HEK293T (cell line): ENCODE measurements around the gene MYCBP2.

Experiments
- CTCF ChIA-PET: fragments of 350-600 bp; formaldehyde crosslinking; extraction: SDS; loops from one replicate; lab custom pipeline; 2021; ENCODE audit warnings: antibody characterized with exemption, inconsistent platforms; lab: Yijun Ruan, JAX
- POLR2A ChIA-PET: fragments of 350-600 bp; formaldehyde crosslinking; extraction: SDS; loops from one replicate; lab custom pipeline; 2020; ENCODE audit warnings: antibody characterized with exemption, inconsistent platforms; lab: Yijun Ruan, JAX
- DNase-seq: peaks from one replicate; pipeline ENCODE4 v3.0.0; 2012; ENCODE audit warnings: mixed read lengths; ENCODE audit errors: extremely low spot score
- ARNT ChIP-seq: fragments of 450-650 bp; IDR thresholded peaks from 2 replicates; pipeline ENCODE4 v1.6.1; 2017; ENCODE audit warnings: mild to moderate bottlenecking
- BHLHE40 ChIP-seq: fragments of 450-650 bp; IDR thresholded peaks from 2 replicates; pipeline ENCODE4 v1.6.1; 2016; ENCODE audit warnings: mild to moderate bottlenecking, moderate library complexity, borderline replicate concordance
- CTBP1 ChIP-seq: fragments of 450-650 bp; IDR thresholded peaks from 2 replicates; pipeline ENCODE4 v1.6.1; 2016; ENCODE audit warnings: borderline replicate concordance
- ELF4 ChIP-seq: fragments of 450-650 bp; IDR thresholded peaks from 2 replicates; pipeline ENCODE4 v1.6.1; 2017; ENCODE audit warnings: antibody characterized with exemption
- FOXA1 ChIP-seq: fragments of 450-650 bp; IDR thresholded peaks from 2 replicates; pipeline ENCODE4 v1.6.1; 2016; ENCODE audit warnings: mild to moderate bottlenecking
- FOXK2 ChIP-seq: fragments of 450-650 bp; IDR thresholded peaks from 2 replicates; pipeline ENCODE4 v1.6.1; 2016; ENCODE audit warnings: mild to moderate bottlenecking
- FOXM1 ChIP-seq: fragments of 450-650 bp; IDR thresholded peaks from 2 replicates; pipeline ENCODE4 v1.6.1; 2017; ENCODE audit warnings: mild to moderate bottlenecking, borderline replicate concordance
- HDGF ChIP-seq: fragments of 450-650 bp; IDR thresholded peaks from 2 replicates; pipeline ENCODE4 v1.6.1; 2017; ENCODE audit warnings: antibody characterized with exemption, borderline replicate concordance
- L3MBTL2 ChIP-seq: fragments of 450-650 bp; conservative IDR thresholded peaks from 2 replicates; pipeline ENCODE4 v1.6.1; 2016; ENCODE audit warnings: mild to moderate bottlenecking
- LEF1 ChIP-seq: fragments of 450-650 bp; IDR thresholded peaks from 2 replicates; pipeline ENCODE4 v1.6.1; 2017; ENCODE audit warnings: mild to moderate bottlenecking, borderline replicate concordance
- NFRKB ChIP-seq: fragments of 450-650 bp; IDR thresholded peaks from 2 replicates; pipeline ENCODE4 v1.6.1; 2016; ENCODE audit warnings: mild to moderate bottlenecking, moderate library complexity
- SP1 ChIP-seq: fragments of 450-650 bp; IDR thresholded peaks from 2 replicates; pipeline ENCODE4 v1.6.1; 2017
- SUZ12 ChIP-seq: fragments of 450-650 bp; IDR thresholded peaks from 2 replicates; pipeline ENCODE4 v1.6.1; 2016; ENCODE audit warnings: mild to moderate bottlenecking
- TARDBP ChIP-seq: fragments of 450-650 bp; IDR thresholded peaks from 2 replicates; pipeline ENCODE4 v1.6.1; 2016
- ZNF384 ChIP-seq: fragments of 450-650 bp; IDR thresholded peaks from 2 replicates; pipeline ENCODE4 v1.6.1; 2016
- TF ChIP-seq, protein P1 (sequence below): fragments of 450-650 bp; IDR thresholded peaks from 2 replicates; pipeline ENCODE4 v1.6.1; 2016

Gene MYCBP2

DNA sequence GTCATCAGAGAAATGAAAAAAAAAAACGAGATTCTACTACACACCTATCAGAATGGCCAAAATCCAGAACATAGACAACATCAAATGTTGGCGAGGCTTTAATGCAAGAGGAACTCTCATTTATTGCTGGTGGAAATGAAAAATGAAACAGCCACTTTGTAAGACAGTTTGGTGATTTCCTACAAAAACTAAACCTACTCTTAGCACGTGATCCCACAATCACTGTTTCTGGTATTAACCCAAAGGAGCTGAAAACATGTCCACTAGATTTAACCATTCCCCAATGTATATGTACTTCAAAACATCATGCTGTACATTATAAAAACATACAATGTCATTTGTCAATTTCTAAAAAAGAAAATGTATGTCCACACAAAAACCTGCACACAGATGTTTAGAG, 13.0 kb downstream of the MYCBP2 start:
- ChIA-PET POLR2A (interaction anchor here (1.0 to 1.8 kb wide), 2 partner anchors 12 to 15 kb away, joined by 3 to 5 read pairs; no protein-coding TSS in a partner anchor), CTCF (interaction anchor here (0.5 to 0.6 kb wide), 3 partner anchors 22 to 165 kb away, joined by 4 to 12 read pairs (median 8); no protein-coding TSS in a partner anchor)
- no peak for TF ChIP-seq ARNT
- TF ChIP-seq ELF4 = no peak
- no peak for TF ChIP-seq HDGF
- no peak for TF ChIP-seq TARDBP
- TF ChIP-seq SP1 = no peak
- TF ChIP-seq, protein P1, sequence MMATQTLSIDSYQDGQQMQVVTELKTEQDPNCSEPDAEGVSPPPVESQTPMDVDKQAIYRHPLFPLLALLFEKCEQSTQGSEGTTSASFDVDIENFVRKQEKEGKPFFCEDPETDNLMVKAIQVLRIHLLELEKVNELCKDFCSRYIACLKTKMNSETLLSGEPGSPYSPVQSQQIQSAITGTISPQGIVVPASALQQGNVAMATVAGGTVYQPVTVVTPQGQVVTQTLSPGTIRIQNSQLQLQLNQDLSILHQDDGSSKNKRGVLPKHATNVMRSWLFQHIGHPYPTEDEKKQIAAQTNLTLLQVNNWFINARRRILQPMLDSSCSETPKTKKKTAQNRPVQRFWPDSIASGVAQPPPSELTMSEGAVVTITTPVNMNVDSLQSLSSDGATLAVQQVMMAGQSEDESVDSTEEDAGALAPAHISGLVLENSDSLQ = no peak
- no peak for TF ChIP-seq CTBP1
- no peak for TF ChIP-seq L3MBTL2
- no peak for TF ChIP-seq LEF1
- TF ChIP-seq SUZ12 = no peak
- TF ChIP-seq FOXK2 = no peak
- no peak for TF ChIP-seq FOXA1
- no peak for TF ChIP-seq BHLHE40
- no peak for DNase-seq

DNA sequence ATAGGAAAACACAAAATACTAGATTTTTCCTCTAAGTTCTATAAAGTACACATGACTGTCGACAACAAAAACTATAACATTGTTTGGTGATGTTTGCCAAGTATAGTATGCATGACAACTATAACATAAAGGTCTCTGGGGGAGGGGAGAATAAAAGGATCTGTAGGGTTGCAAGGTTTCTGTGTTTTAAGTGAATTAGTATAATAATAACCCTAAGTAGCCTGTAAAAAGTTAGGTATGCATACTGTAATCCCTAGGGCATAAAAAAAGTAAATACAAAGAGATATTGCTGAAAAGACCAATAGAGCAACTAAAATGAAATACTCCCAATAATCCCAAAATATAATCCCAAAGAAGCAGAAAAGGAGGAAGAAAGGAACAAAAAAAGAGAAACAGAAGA, 14.6 kb downstream of the MYCBP2 start:
- no peak for DNase-seq
- ChIA-PET CTCF (no interaction called here), POLR2A (no interaction called here)
- no peak for TF ChIP-seq SUZ12
- TF ChIP-seq FOXK2 = no peak
- TF ChIP-seq, protein P1 = no peak
- TF ChIP-seq ARNT = no peak
- no peak for TF ChIP-seq NFRKB
- TF ChIP-seq HDGF = no peak
- TF ChIP-seq ZNF384 = no peak; the same call in 1 of the 2 replicates

DNA sequence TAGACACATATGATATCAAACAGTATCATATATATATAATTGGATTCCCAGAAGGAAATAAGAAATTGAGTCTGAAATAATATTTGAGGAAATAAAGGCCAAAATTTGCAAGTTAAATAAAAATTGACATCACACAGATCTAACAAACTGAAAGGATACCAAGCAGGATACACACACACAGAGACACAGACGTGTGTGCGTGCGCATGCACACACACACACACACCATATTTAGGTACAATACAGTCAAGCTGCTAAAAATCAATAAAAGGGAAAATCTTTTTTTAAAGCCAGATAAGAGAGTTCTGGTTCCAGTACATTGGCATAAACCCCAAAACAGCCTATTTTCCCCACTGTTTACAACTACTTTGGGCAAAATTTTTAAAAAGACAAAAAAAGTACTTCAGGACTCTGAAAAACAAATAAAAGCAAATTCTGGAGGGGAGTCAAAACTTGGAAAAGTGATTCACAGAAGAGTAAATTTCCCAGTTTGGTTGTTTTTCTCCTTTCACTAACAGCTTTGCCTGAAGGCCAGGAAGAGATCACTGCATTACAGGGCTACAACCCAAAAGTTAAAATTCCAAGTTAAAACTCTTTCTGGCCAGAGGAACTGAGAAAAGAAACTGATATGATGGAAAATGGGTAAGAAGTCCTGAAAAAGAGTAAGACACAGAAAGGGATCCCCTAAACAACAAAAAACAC, 16.2 kb downstream of the MYCBP2 start:
- no peak for DNase-seq
- ChIA-PET CTCF (no interaction called here), POLR2A (interaction anchor here (1.5 kb wide), 1 partner anchor 16 kb away, joined by 5 read pairs; the partner anchor contains the start of gene MYCBP2)
- TF ChIP-seq TARDBP (no peak), FOXK2 (no peak), BHLHE40 (no peak), SP1 (no peak), FOXM1 (no peak), ELF4 (no peak), L3MBTL2 (no peak), HDGF (no peak)

DNA sequence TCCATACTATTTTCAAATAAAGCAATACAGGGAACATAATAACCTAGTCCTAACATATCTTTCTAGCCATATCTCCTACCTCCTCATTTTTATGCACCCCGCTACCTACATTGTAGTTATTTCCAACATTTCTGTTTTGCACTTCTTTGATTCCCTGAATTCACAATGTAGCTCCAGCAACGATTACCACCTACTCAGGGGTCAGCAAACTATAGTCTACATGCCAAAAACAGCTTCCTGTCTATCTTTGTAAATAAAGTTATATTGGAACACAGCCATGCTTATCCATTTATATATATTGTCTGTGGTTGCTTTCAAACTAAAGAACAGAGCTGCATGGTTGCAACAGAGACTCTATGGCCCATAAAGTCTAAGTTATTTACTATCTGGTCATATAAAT, 16.7 kb downstream of the MYCBP2 start:
- no peak for TF ChIP-seq BHLHE40
- CTCF ChIA-PET = no interaction called here
- no peak for DNase-seq
- POLR2A ChIA-PET = interaction anchor here (1.5 kb wide), 1 partner anchor 17 kb away, joined by 5 read pairs; the partner anchor contains the start of gene MYCBP2

- TF ChIP-seq ZNF384 = no peak
- no peak for TF ChIP-seq L3MBTL2
- TF ChIP-seq NFRKB = no peak
- TF ChIP-seq TARDBP = no peak
- DNase-seq = no peak
- POLR2A ChIA-PET = no interaction called here
- CTCF ChIA-PET = no interaction called here
Measured at GRCh38 chr13:77309254-77309653, 17.6 kb downstream of the MYCBP2 start.

DNA sequence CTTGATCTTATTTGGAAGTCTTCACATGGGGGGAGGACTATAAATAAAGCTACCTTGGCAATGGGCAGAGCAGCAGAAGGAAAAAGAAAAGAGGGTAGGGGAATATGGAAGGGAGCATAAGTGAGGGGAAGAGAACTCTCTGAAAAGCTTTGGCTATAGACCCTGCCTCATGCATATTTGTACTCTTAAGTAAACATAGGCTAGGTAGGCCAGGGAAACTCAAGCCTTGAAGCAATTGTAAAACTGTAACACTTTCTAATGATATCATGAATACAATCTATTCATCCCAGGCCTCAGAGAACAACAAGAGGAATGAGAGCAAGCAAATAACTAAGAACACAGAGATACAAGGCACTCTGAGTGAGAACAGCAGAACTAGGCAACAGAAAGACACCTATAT, 20.4 kb downstream of the MYCBP2 start:
- ChIA-PET POLR2A (interaction anchor here (1.5 to 2.0 kb wide), 2 partner anchors 20 to 23 kb away, joined by 4 to 11 read pairs; partner anchors contain the start of gene MYCBP2), CTCF (no interaction called here)

DNA sequence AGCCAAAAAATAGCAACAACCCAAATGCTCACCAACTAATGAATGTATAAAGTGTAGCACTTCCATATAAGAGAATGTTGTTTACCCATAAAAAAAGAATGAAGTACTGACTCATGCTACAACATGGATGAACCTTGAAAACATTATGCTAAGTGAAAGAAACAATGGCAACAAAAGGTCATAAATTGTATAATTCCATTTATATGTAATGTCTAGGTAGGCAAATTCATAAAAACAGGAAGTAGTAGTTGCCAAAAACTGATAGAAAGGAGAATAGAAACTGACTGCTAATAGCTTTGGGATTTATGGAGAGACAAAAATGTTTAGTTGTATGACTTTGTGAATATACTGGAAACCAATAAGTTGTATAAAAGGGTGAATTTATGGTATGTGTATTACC, 21.6 kb downstream of the MYCBP2 start:
- POLR2A ChIA-PET = interaction anchor here (1.5 kb wide), 1 partner anchor 22 kb away, joined by 4 read pairs; the partner anchor contains the start of gene MYCBP2
- TF ChIP-seq LEF1 = no peak
- TF ChIP-seq FOXK2 = no peak
- no peak for TF ChIP-seq NFRKB
- no peak for TF ChIP-seq ZNF384
- no peak for TF ChIP-seq ARNT
- no peak for TF ChIP-seq SUZ12
- TF ChIP-seq L3MBTL2 = no peak
- TF ChIP-seq HDGF = no peak
- no peak for TF ChIP-seq FOXA1
- no peak for TF ChIP-seq ELF4
- TF ChIP-seq TARDBP = no peak
- no peak for TF ChIP-seq BHLHE40
- TF ChIP-seq, protein P1 = no peak
- TF ChIP-seq CTBP1 = no peak
- TF ChIP-seq FOXM1 = no peak
- DNase-seq = no peak
- CTCF ChIA-PET = no interaction called here

More for the DNA sequence above, 20.4 kb downstream of the MYCBP2 start:
- TF ChIP-seq ARNT (no peak), FOXK2 (no peak), L3MBTL2 (no peak), TARDBP (no peak), SUZ12 (no peak), FOXA1 (no peak), SP1 (no peak), HDGF (no peak), CTBP1 (no peak), ZNF384 (no peak), LEF1 (no peak)
- DNase-seq = no peak
